Gastrocnemius medialis (tissue), 4 donors: Measurements from ENCODE around the gene CEP170.

Source experiments
- CTCF ChIP-seq, 5 experiments: fragments of 450-650 bp in 3 of 5; fragments of 200-600 bp in 2 of 5; sonication (generic) in 2 of 5; IDR thresholded peaks in 4 of 5; conservative IDR thresholded peaks in 1 of 5; 1 replicate in 4 of 5; 2 replicates in 1 of 5; pipeline ENCODE4 v1.5.1; 2016 to 2019; ENCODE audit warnings: antibody characterized with exemption in 5 of 5, mild to moderate bottlenecking in 3 of 5, moderate library complexity in 3 of 5
- POLR2A ChIP-seq, 2 donors: fragments of 450-650 bp; IDR thresholded peaks; one replicate each; pipeline ENCODE4 v1.6.1; 2017; ENCODE audit warnings: antibody characterized with exemption in 2 of 2, mild to moderate bottlenecking in 2 of 2, moderate library complexity in 2 of 2

GRCh38 chr1:243273945-243274344 is 18.9 kb upstream of the CEP170 start:
- TF ChIP-seq CTCF (IDR thresholded peaks at IDR 0.05 in 4 of 5, conservative IDR thresholded peaks at IDR 0.05 in 1 of 5): no peak
- no peak for TF ChIP-seq POLR2A (IDR thresholded peaks at IDR 0.05)
